ENCODE measurements around the gene ABHD12B. TPM values are rescaled to one million over a fixed set of nuclear protein-coding genes. Genes with fewer than 3 reads are reported as not detected.

Gene ABHD12B, protein sequence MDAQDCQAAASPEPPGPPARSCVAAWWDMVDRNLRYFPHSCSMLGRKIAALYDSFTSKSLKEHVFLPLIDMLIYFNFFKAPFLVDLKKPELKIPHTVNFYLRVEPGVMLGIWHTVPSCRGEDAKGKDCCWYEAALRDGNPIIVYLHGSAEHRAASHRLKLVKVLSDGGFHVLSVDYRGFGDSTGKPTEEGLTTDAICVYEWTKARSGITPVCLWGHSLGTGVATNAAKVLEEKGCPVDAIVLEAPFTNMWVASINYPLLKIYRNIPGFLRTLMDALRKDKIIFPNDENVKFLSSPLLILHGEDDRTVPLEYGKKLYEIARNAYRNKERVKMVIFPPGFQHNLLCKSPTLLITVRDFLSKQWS
- total RNA-seq = not detected
- long read RNA-seq = 0 reads

DNA sequence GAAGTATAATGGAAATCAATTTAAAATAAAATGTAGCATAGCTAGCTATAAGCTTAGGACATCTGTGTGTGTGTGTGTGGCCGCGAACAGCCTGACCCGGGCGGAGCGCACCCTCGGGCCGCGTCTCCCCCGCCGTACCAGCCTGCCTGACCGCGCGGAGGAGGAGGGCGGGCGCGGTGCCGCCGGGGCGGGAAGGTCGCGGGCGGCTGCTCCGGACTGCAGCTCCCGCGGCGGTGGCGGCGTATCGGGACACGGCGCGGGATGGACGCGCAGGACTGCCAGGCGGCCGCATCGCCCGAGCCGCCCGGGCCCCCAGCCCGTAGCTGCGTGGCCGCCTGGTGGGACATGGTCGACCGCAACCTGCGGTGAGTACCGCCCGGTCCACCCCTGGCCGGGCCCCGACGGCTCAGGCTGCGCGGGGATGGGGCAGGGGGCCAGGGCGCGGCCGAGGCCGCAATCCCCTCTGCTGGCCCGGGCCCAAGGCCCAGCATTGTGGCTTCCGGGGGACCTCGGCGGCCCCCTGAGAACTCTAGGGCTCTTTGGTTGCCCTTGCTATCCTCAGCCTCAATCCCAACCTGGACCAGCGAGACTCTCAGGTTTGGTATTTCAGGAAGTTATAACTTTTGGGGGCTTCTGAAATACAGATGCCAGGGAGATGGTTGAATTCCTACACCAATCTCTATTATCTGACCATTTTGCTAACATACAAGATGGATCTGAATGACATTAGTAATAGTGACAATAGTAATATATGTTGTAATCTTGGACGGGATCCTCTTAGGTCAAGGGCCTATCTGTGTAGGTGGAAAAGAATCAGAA lies at the start of gene ABHD12B:
Gene ABHD12B (plus strand): TSS at position 140 of the 819 bp plus-strand sequence. CDS start 122 bp downstream, at position 262.
- Histone ChIP-seq H3K27me3 (ENCODE audit: low read depth) (peaks cover 75% of the 10 kb centered on the region), H3K4me1 (peaks cover 7% of the 10 kb centered on the region), H3K9me3 (replicated peaks) (no peaks in the 10 kb centered on the region), H3K36me3 (no peaks in the 10 kb centered on the region), H3K4me3 (peak within 1 kb of the TSS; percentile 54), H3K27ac (replicated peaks) (no peak within 1 kb of the TSS)
- TF ChIP-seq, protein P1, sequence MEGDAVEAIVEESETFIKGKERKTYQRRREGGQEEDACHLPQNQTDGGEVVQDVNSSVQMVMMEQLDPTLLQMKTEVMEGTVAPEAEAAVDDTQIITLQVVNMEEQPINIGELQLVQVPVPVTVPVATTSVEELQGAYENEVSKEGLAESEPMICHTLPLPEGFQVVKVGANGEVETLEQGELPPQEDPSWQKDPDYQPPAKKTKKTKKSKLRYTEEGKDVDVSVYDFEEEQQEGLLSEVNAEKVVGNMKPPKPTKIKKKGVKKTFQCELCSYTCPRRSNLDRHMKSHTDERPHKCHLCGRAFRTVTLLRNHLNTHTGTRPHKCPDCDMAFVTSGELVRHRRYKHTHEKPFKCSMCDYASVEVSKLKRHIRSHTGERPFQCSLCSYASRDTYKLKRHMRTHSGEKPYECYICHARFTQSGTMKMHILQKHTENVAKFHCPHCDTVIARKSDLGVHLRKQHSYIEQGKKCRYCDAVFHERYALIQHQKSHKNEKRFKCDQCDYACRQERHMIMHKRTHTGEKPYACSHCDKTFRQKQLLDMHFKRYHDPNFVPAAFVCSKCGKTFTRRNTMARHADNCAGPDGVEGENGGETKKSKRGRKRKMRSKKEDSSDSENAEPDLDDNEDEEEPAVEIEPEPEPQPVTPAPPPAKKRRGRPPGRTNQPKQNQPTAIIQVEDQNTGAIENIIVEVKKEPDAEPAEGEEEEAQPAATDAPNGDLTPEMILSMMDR (IDR thresholded peaks at IDR 0.05; ENCODE audit: borderline replicate concordance) = no peak
- no peak for DNase-seq
- intact Hi-C loops (cut with micrococcal nuclease) = no loop called here

DNA sequence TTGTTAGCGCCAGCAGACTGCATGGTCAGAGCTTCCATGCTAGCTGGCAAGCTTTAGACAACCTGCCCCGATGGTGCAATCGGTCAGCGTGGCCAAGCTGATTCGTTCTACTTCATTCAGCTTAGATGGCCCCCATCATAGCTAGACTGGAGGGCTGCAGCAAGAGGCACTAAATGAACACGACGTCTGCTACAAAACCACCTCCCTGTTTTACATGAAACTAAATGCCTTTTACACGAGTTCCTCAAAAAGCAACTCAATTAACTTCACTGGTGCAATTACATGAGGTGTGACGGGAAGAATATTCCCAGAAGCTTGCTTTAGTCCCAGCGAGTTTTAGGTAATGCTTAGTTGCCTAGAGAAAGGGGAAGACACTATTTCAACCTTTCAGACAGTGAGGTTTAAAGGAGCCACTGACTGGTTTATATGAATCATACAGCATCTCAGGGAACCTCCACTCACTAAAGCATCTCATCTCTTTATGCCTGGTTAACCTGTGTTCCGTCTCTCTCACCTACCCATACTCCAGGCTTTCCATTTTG lies 49.3 kb upstream of the ABHD12B start:
- no peaks in the 10 kb centered on the region for H3K9me3 ChIP-seq (replicated peaks)
- intact Hi-C loops (cut with micrococcal nuclease) = no loop called here
- no peaks in the 10 kb centered on the region for H3K36me3 ChIP-seq
- TF ChIP-seq, protein P1 (IDR thresholded peaks at IDR 0.05; ENCODE audit: borderline replicate concordance) = no peak
- DNase-seq = no peak
- H3K27ac ChIP-seq (replicated peaks) = no peak overlapping the region
- H3K27me3 ChIP-seq (ENCODE audit: low read depth) = no peaks in the 10 kb centered on the region
- no peak overlapping the region for H3K4me3 ChIP-seq
- H3K4me1 ChIP-seq = peaks cover 47% of the 10 kb centered on the region

DNA sequence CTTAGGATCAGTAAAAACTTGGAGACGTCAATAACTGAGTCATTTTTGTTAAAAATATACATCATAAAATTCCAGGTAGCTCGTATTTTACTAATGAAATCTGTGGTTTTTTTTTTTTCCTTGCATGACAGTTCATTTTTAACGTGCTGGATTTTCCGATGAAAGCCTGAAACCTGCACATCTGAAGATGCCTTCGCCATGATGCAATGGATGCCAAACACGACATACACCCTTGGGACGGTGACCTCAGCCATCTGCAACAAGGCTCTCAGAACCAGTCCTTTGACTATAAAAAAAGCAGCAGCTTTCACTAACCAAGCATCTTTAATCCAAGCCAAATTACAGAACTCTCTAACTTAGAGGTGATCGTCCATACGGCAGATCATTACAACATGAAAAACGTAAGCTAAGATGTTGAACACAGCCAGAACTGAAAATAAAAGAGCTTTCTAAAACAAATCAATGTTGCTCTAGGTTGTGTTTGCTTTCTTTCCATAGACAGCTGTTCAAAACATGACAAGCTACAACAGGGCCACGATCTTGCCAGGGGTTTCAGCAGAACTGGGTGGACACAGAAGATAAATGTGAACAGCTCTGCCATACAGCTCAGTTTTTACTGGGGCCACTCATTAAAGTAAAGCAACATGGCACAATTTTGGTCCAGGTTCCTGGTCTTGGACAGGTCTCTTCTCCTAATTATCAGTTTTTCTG lies 48.6 kb upstream of the ABHD12B start:
- no peaks in the 10 kb centered on the region for H3K9me3 ChIP-seq (replicated peaks)
- H3K27ac ChIP-seq (replicated peaks) = peak overlapping the region; percentile 24
- intact Hi-C loops (cut with micrococcal nuclease) = no loop called here
- no peaks in the 10 kb centered on the region for H3K36me3 ChIP-seq
- DNase-seq = peak; percentile 28
- H3K4me1 ChIP-seq = peaks cover 47% of the 10 kb centered on the region
- no peaks in the 10 kb centered on the region for H3K27me3 ChIP-seq (ENCODE audit: low read depth)
- TF ChIP-seq, protein P1 (IDR thresholded peaks at IDR 0.05; ENCODE audit: borderline replicate concordance) = no peak
- peak overlapping the region; percentile 6 for H3K4me3 ChIP-seq

DNA sequence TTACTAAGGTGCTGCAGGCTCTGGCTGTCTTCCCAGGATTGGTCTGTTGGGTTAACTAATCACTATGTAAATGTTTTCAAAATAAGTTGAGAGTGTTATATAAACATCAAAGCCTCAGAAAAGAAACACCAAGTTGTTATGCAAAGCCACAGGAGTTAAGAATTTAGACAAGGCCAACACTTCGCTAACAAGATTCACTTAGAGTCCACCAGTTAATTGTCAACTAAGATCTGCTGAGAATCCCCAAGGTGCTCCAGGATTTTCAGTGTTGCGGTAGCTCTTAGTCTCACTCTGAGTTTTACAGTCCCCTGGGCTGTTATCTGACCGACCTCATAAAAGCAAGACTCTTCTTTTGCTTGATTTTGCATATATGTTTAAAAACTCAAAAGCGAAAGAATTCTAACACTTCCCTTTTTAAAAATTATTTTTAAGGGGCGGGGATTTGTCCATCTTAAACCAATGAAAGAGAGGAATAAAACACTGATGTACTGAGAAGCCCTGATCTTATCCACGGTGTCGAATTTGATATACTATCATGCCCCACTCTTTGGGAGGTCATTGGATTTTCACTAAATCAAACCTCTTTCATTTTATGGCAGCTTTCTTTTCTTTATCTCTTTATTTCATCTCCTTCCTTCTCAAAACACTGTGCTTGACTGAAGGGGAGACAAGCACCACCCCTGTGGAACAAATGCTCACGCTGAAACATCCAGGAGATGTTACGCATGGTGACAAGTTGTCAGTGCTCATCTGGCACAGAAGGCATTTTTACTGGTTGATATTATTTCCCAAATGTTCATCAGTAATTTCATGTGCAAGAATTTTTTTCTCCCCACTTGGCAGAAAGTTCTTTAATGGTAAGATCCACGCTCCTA lies 47.9 kb upstream of the ABHD12B start:
- Histone ChIP-seq H3K4me3 (peak overlapping the region; percentile 6), H3K4me1 (peaks cover 55% of the 10 kb centered on the region), H3K27me3 (ENCODE audit: low read depth) (no peaks in the 10 kb centered on the region), H3K36me3 (no peaks in the 10 kb centered on the region), H3K27ac (replicated peaks) (peak overlapping the region; percentile 24), H3K9me3 (replicated peaks) (no peaks in the 10 kb centered on the region)
- DNase-seq = no peak
- intact Hi-C loops (cut with micrococcal nuclease) = no loop called here
- TF ChIP-seq, protein P1 (IDR thresholded peaks at IDR 0.05; ENCODE audit: borderline replicate concordance) = no peak

Measured in left ventricle myocardium inferior (tissue), 1 donor.